Chondrocyte (in vitro differentiated cells): ENCODE data around the gene LRRC9. TPM values are rescaled to one million over a fixed set of nuclear protein-coding genes. Genes with fewer than 3 reads are reported as not detected.
A peak's percentile ranks its signal among the peaks of the same experiment; 100 is the strongest.

Source experiments
- DNase-seq: peaks from one replicate; pipeline ENCODE4 v3.0.0; 2021; ENCODE audit warnings: mixed read lengths, low spot score
- H3K27ac Mint-ChIP-seq: one replicate; pipeline ENCODE4 v1.8.0; 2021; ENCODE audit warnings: mild to moderate bottlenecking, moderate library complexity, mixed read lengths; ENCODE audit not compliant: unreplicated experiment
- H3K27me3 Mint-ChIP-seq: 2 replicates; pipeline ENCODE4 v1.8.0; 2021; ENCODE audit warnings: low read depth, mixed read lengths
- H3K36me3 Mint-ChIP-seq: 2 replicates; pipeline ENCODE4 v1.8.0; 2021; ENCODE audit warnings: low read depth, mixed read lengths
- H3K4me1 Mint-ChIP-seq: 2 replicates; pipeline ENCODE4 v1.8.0; 2021; ENCODE audit warnings: low read depth, mild to moderate bottlenecking, mixed read lengths
- H3K4me3 Mint-ChIP-seq: one replicate; pipeline ENCODE4 v1.8.0; 2021; ENCODE audit warnings: mild to moderate bottlenecking, moderate library complexity, mixed read lengths; ENCODE audit not compliant: unreplicated experiment
- H3K9me3 Mint-ChIP-seq: 2 replicates; pipeline ENCODE4 v1.8.0; 2021; ENCODE audit warnings: low read depth, mixed read lengths
- long read RNA-seq: library from polyadenylated mRNA; stranded (forward); transcript quantifications from one replicate; pipeline ENCODE4 v2.0.0, GENCODE V29; 2021
- total RNA-seq: library from RNA; stranded (reverse); gene quantifications from 3 replicates; pipeline ENCODE4 v1.2.1, GENCODE V29; 2021
- TF ChIP-seq, protein P1 (sequence below): fragments of 200-600 bp; sonication (generic); IDR thresholded peaks from 2 replicates; pipeline ENCODE4 v1.5.0; 2021; ENCODE audit warnings: antibody characterized with exemption, mild to moderate bottlenecking, moderate library complexity

The LRRC9 gene
- total RNA-seq: not detected in 3 replicates
- long read RNA-seq: 0 reads

DNA sequence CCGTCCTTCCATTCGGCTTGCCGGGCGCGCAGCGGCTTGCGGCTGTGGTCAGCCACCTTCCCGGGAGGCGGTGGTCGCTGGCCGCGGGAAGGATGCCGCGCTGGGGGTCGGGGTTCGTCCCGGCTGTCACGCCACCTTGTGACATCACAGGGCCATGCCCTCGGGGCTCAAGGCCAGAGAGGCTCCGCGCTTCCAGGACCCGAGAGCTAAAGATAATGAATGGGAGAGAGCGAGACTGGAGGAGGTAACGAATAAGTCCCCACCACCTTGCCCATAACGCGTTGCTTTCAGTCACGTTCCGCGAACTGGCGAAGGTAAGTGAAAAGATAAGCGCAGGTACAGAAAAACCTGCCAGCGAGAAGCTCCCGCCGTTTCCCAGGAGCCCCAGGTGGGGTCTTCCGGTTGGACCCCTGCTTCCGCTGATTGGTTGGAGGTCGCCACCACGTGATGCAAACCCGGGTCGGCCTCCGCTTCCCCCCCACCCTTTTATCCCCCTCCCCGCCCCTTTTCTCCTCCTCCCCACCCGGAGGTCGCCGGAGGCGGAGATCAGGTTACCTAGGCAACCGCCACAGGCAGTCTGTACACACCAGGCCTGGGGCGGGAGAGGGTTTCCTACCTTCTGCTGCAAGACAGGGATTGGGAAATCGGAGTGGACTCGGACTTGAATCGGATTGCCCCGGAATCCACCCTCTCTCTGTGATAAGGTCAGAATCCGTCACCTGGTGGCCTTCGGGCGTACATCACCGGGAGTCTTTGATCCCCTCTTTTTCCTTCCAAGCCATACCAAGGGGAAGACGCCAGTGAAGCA is at the start of gene LRRC9:
Gene LRRC9 (plus strand): TSS at position 575 of the 808 bp plus-strand sequence.
- TF ChIP-seq, protein P1, sequence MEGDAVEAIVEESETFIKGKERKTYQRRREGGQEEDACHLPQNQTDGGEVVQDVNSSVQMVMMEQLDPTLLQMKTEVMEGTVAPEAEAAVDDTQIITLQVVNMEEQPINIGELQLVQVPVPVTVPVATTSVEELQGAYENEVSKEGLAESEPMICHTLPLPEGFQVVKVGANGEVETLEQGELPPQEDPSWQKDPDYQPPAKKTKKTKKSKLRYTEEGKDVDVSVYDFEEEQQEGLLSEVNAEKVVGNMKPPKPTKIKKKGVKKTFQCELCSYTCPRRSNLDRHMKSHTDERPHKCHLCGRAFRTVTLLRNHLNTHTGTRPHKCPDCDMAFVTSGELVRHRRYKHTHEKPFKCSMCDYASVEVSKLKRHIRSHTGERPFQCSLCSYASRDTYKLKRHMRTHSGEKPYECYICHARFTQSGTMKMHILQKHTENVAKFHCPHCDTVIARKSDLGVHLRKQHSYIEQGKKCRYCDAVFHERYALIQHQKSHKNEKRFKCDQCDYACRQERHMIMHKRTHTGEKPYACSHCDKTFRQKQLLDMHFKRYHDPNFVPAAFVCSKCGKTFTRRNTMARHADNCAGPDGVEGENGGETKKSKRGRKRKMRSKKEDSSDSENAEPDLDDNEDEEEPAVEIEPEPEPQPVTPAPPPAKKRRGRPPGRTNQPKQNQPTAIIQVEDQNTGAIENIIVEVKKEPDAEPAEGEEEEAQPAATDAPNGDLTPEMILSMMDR: no peak
- Mint-ChIP-seq H3K4me3 (peak within 1 kb of the TSS; percentile 70), H3K27ac (no peak within 1 kb of the TSS), H3K9me3 (no peaks in the 10 kb centered on the region), H3K36me3 (no peaks in the 10 kb centered on the region), H3K4me1 (peaks cover 10% of the 10 kb centered on the region), H3K27me3 (peaks cover 37% of the 10 kb centered on the region)
- peak; percentile 77 for DNase-seq

DNA sequence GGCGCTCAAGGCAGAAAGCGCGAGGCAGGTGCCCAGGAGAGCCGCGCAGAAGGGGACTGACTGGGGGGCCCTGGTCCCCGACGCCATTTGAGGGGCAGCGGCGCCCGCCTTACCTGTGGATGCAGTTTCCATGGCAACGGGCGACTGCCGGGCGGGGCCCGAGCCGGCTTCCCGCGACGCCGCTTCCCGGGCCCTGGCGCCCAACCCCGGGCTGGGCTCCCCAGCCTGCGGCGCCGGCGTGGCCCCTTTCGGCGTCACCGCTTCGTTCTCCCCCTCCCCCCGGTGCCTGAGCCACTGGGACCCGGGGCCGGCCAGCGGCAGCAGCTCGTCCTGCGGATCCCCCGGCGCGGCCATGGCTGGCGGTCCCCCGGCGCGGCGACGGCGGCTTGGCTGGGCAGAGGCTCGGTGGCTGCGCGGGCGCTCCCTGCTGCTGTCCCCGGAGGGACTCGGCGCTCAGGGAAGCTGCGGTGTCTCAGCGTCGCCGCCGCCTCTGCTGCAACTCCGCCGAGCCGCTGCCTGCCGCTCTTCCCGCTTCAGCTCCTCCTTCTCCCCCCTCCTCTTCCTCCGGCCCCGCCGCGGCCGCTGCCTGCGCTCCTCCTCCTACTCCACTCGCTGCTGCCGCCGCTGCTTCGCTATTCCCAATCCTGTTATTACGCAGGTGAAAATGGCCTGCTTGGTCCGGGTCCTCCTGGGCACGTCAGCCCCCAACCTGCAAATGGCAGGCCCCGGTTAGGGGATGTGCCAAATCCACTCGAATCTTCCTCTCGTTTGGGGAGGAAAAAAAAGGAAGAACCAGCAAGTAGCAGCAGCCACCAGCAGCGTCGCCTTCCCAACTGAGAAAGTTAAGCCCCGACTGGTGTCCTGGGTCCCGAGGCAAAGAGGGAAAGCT is 49.4 kb upstream of the LRRC9 start, which contains the start of gene RTN1:
Gene RTN1 (minus strand): TSS at position 500 of the 889 bp plus-strand sequence. CDS start 146 bp downstream, at position 354.
- H3K4me3 Mint-ChIP-seq: peak within 1 kb of the TSS; percentile 88
- H3K36me3 Mint-ChIP-seq: no peaks in the 10 kb centered on the region
- peak within 1 kb of the TSS; percentile 32 for H3K27ac Mint-ChIP-seq
- TF ChIP-seq, protein P1: no peak
- H3K27me3 Mint-ChIP-seq: peaks cover 65% of the 10 kb centered on the region
- H3K9me3 Mint-ChIP-seq: peaks cover 7% of the 10 kb centered on the region
- H3K4me1 Mint-ChIP-seq: peaks cover 10% of the 10 kb centered on the region
- no peak for DNase-seq

DNA sequence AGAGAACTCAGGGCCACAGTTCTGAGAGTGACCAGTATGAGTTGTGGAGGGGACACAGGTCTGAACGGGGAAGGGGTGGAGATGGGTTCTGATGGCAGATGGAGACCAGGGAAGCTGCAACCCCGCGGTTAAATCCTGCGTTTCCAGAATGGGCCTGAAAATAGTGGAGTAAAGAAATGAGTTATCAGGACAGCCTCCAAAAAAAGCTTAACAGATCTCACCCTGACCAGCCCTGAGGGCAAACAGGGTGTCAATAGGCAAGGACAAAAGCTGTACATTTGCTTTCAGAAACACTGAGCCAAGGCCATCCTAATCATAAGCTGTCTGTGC is 48.8 kb upstream of the LRRC9 start:
- no peak for DNase-seq
- H3K27me3 Mint-ChIP-seq: peaks cover 60% of the 10 kb centered on the region
- TF ChIP-seq, protein P1: no peak
- no peak overlapping the region for H3K27ac Mint-ChIP-seq
- H3K4me3 Mint-ChIP-seq: peak overlapping the region; percentile 88
- H3K4me1 Mint-ChIP-seq: peaks cover 10% of the 10 kb centered on the region
- H3K9me3 Mint-ChIP-seq: peaks cover 8% of the 10 kb centered on the region
- H3K36me3 Mint-ChIP-seq: no peaks in the 10 kb centered on the region

DNA sequence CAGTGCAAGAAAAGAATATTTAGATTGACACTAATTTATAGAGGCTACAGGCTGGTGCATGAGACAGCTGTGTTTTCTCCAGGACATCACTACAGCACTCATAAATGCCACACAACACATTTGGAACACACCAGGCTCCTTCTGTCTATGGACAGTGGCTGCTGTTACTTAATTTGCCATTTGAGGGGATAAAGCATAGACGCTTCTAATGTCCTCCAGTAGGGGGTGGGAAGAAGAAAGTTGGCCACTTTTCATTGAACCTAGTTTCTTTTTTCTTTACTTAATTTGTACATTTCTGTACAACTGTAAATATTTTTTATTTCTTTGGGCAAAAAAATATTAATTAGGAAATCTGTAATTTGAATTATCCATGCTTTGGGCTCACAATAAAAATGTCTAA is 37.0 kb upstream of the LRRC9 start:
- TF ChIP-seq, protein P1: peak; percentile 55
- no peak for DNase-seq
- Mint-ChIP-seq H3K27me3 (peaks cover 39% of the 10 kb centered on the region), H3K36me3 (no peaks in the 10 kb centered on the region), H3K4me1 (no peaks in the 10 kb centered on the region), H3K27ac (no peak overlapping the region), H3K9me3 (peaks cover 2% of the 10 kb centered on the region), H3K4me3 (no peak overlapping the region)

DNA sequence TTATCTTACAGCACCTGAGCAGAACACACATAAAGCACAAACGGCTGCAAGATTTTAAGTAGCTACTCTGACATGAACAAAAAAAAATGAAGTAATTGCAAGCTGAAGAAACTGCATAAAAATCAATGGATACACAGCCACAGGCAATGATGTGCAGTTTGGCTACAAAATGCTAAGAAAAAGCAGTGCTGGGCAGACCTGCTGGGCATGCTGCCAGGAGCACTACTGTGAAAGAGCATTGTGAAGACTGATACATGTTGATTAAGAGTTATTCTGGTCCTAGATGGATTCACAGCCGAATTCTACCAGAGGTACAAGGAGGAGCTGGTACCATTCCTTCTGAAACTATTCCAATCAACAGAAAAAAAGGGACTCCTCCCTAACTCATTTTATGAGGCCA is 29.3 kb upstream of the LRRC9 start:
- no peaks in the 10 kb centered on the region for H3K9me3 Mint-ChIP-seq
- H3K27me3 Mint-ChIP-seq: peaks cover 17% of the 10 kb centered on the region
- TF ChIP-seq, protein P1: no peak
- no peaks in the 10 kb centered on the region for H3K36me3 Mint-ChIP-seq
- no peaks in the 10 kb centered on the region for H3K4me1 Mint-ChIP-seq
- H3K27ac Mint-ChIP-seq: no peak overlapping the region
- no peak overlapping the region for H3K4me3 Mint-ChIP-seq
- no peak for DNase-seq
